DND-41 (cell line): ENCODE results near the gene WIPF3.

Source experiments
- ATAC-seq: fragments of 200-7000 bp; cut with Tn5 transposase; 3 replicates; pipeline ENCODE4 v1.9.1; 2021; ENCODE audit warnings: low read depth; ENCODE audit not compliant: insufficient read depth
- DNase-seq: peaks from one replicate; pipeline ENCODE4 v3.0.0-alpha.2; 2020
- H2AFZ ChIP-seq: 2 replicates; pipeline ENCODE4 v1.6.0; 2012; ENCODE audit warnings: low read depth, low read length
- H3K27ac ChIP-seq: 2 replicates; pipeline ENCODE4 v1.5.1; 2012; ENCODE audit warnings: low read length, inconsistent platforms
- H3K27me3 ChIP-seq: fragments of 200-600 bp; sonication (generic); 2 replicates; pipeline ENCODE4 v1.6.0; 2012; ENCODE audit warnings: low read length, mild to moderate bottlenecking, inconsistent platforms; ENCODE audit not compliant: insufficient read depth, poor library complexity
- H3K36me3 ChIP-seq: 2 replicates; pipeline ENCODE4 v1.5.1; 2012; ENCODE audit warnings: low read length, inconsistent platforms; ENCODE audit not compliant: insufficient read depth
- H3K4me1 ChIP-seq: 2 replicates; pipeline ENCODE4 v1.5.1; 2012; ENCODE audit warnings: mild to moderate bottlenecking, low read length; ENCODE audit not compliant: insufficient read depth
- H3K4me2 ChIP-seq: 2 replicates; pipeline ENCODE4 v1.6.0; 2012; ENCODE audit warnings: mild to moderate bottlenecking, moderate library complexity, low read length, inconsistent platforms; ENCODE audit not compliant: insufficient read depth
- H3K4me3 ChIP-seq, 2 experiments: fragments of 200-600 bp in 1 of 2; shearing (Covaris generic) in 1 of 2; 2 replicates each; pipeline ENCODE4 v1.5.1; 2012 to 2016; ENCODE audit warnings: inconsistent platforms in 2 of 2, low read length in 2 of 2, mild to moderate bottlenecking in 2 of 2, low read depth in 1 of 2, moderate library complexity in 1 of 2
- H3K79me2 ChIP-seq: 2 replicates; pipeline ENCODE4 v1.6.0; 2012; ENCODE audit warnings: low read length, inconsistent platforms; ENCODE audit not compliant: insufficient read depth
- H3K9ac ChIP-seq: 2 replicates; pipeline ENCODE4 v1.6.0; 2012; ENCODE audit warnings: low read depth, mild to moderate bottlenecking, inconsistent platforms, low read length, moderate library complexity
- H3K9me3 ChIP-seq: 2 replicates; pipeline ENCODE4 v1.5.1; 2012; ENCODE audit warnings: low read length, moderate library complexity, mild to moderate bottlenecking, inconsistent platforms; ENCODE audit not compliant: insufficient read depth, severe bottlenecking
- H4K20me1 ChIP-seq: 2 replicates; pipeline ENCODE4 v1.6.0; 2012; ENCODE audit warnings: low read length; ENCODE audit not compliant: insufficient read depth
- CTCF ChIP-seq: IDR thresholded peaks from 2 replicates; pipeline ENCODE4 v1.5.1; 2012; ENCODE audit warnings: borderline replicate concordance, low read length, moderate library complexity, mild to moderate bottlenecking; ENCODE audit not compliant: poor library complexity, severe bottlenecking; ENCODE audit errors: extremely low read depth
- EZH2 ChIP-seq: IDR thresholded peaks from 3 replicates; pipeline ENCODE4 v1.6.1; 2012; ENCODE audit warnings: borderline replicate concordance, low read depth, mild to moderate bottlenecking, moderate library complexity, low read length, inconsistent platforms; ENCODE audit not compliant: severe bottlenecking

WIPF3 gene

DNA sequence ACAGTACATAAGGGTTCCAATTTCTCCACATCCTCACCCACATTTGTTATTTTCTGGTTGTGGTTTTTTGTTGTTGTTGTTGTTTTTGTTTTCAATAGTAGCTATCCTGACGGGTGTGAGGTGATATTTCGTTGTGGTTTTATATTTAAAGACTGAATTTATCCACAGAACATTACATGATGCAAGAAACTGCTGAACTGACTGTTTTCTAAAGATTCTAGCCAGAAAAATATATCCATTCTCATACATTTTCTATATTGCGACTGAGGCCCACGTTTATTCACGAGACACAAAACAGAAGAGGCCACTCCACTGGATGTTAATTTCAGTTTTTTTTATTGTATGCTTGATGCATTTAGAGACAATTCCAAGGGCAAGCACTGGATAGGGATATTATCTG is 113.5 kb downstream of the WIPF3 start:
- no peaks in the 10 kb centered on the region for H3K36me3 ChIP-seq
- no peaks in the 10 kb centered on the region for H3K4me1 ChIP-seq
- no peak overlapping the region for H3K4me2 ChIP-seq
- no peak for DNase-seq
- no peak overlapping the region for H2AFZ ChIP-seq
- no peak overlapping the region for H3K4me3 ChIP-seq
- no peak for TF ChIP-seq CTCF
- TF ChIP-seq EZH2 = no peak
- no peak for ATAC-seq
- no peaks in the 10 kb centered on the region for H3K79me2 ChIP-seq
- H3K9me3 ChIP-seq = no peaks in the 10 kb centered on the region
- H3K9ac ChIP-seq = no peak overlapping the region
- H3K27me3 ChIP-seq = peaks cover 4% of the 10 kb centered on the region
- H4K20me1 ChIP-seq = 0 out of 2 replicates have a peak, but pooled peaks cover 3% of the 10 kb centered on the region
- H3K27ac ChIP-seq = no peak overlapping the region

DNA sequence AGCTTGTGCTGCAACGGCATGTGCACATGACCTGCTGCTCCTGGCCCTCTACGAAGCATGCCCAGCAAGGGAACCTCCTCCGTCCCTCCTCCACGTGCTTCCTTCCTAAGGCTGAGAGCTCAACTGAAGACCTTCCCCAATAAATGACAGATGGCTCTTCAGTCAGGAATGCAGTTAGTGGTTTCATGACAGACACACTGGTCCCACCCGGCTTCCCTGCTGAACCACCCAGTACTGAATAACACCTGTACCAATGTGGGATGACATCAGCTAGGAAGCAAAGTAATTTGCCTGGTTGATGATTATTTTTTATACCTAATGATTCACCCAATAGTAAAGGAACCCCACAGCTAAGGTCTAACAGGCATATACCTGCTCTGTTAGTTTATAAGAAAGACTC is 114.2 kb downstream of the WIPF3 start:
- Histone ChIP-seq H3K27me3 (peaks cover 4% of the 10 kb centered on the region), H2AFZ (no peak overlapping the region), H3K9ac (no peak overlapping the region), H3K4me1 (no peaks in the 10 kb centered on the region), H3K79me2 (no peaks in the 10 kb centered on the region), H4K20me1 (0 out of 2 replicates have a peak, but pooled peaks cover 3% of the 10 kb centered on the region), H3K4me3 (no peak overlapping the region), H3K36me3 (no peaks in the 10 kb centered on the region), H3K4me2 (no peak overlapping the region), H3K9me3 (no peaks in the 10 kb centered on the region), H3K27ac (no peak overlapping the region)
- TF ChIP-seq CTCF (no peak), EZH2 (no peak)
- DNase-seq = no peak
- no peak for ATAC-seq

GRCh38 chr7:29921404-29922010 is 115.2 kb downstream of the WIPF3 start:
- H3K36me3 ChIP-seq = no peaks in the 10 kb centered on the region
- peak; percentile 98 for ATAC-seq
- peak; percentile 69 for DNase-seq
- H3K4me1 ChIP-seq = no peaks in the 10 kb centered on the region
- H3K27me3 ChIP-seq = peaks cover 4% of the 10 kb centered on the region
- no peak overlapping the region for H3K9ac ChIP-seq
- 0 out of 2 replicates have a peak, but pooled peaks cover 3% of the 10 kb centered on the region for H4K20me1 ChIP-seq
- H3K79me2 ChIP-seq = no peaks in the 10 kb centered on the region
- no peak overlapping the region for H3K4me3 ChIP-seq
- H2AFZ ChIP-seq = no peak overlapping the region
- no peaks in the 10 kb centered on the region for H3K9me3 ChIP-seq
- no peak overlapping the region for H3K27ac ChIP-seq
- TF ChIP-seq EZH2 = no peak
- peak; percentile 94 for TF ChIP-seq CTCF
- no peak overlapping the region for H3K4me2 ChIP-seq
